Mesodermal cell (in vitro differentiated cells): ENCODE measurements around the gene TFDP1. TPM values are rescaled to one million over a fixed set of nuclear protein-coding genes. Genes with fewer than 3 reads are reported as not detected.
A peak's percentile ranks its signal among the peaks of the same experiment; 100 is the strongest.

Source experiments
- H3K27ac ChIP-seq: 2 replicates; pipeline ENCODE4 v1.7.0; 2013; ENCODE audit warnings: mild to moderate bottlenecking, low read depth, low read length, moderate library complexity; ENCODE audit not compliant: severe bottlenecking
- H3K36me3 ChIP-seq: 2 replicates; pipeline ENCODE4 v1.7.1; 2013; ENCODE audit warnings: mild to moderate bottlenecking, low read length, moderate library complexity; ENCODE audit not compliant: control insufficient read depth, insufficient read depth
- H3K4me1 ChIP-seq: one replicate; pipeline ENCODE4 v1.7.1; 2013; ENCODE audit warnings: mild to moderate bottlenecking, low read length; ENCODE audit not compliant: insufficient read depth, control insufficient read depth, poor library complexity, severe bottlenecking
- H3K4me3 ChIP-seq: 2 replicates; pipeline ENCODE4 v1.7.0; 2013; ENCODE audit warnings: low read length, control low read depth, mild to moderate bottlenecking; ENCODE audit not compliant: insufficient read depth, poor library complexity, severe bottlenecking; ENCODE audit errors: extremely low read depth
- H3K9me3 ChIP-seq: 2 replicates; pipeline ENCODE4 v1.7.1; 2013; ENCODE audit warnings: mild to moderate bottlenecking, low read length, moderate library complexity; ENCODE audit not compliant: control insufficient read depth
- WGBS, 2 experiments: methylation state at CpG; one replicate each; pipeline ENCODE4 v1.1.5; 2013; ENCODE audit warnings: missing lambda C conversion rate in 2 of 2; ENCODE audit not compliant: insufficient coverage in 2 of 2; 5-methylcytosine and 5-hydroxymethylcytosine counted together
- polyA plus RNA-seq, 2 experiments: library from polyadenylated mRNA; stranded (reverse); fragments of 50-300 nt; gene quantifications; one replicate each; pipeline ENCODE4 v1.2.3, GENCODE V29; 2013

TFDP1 gene, protein sequence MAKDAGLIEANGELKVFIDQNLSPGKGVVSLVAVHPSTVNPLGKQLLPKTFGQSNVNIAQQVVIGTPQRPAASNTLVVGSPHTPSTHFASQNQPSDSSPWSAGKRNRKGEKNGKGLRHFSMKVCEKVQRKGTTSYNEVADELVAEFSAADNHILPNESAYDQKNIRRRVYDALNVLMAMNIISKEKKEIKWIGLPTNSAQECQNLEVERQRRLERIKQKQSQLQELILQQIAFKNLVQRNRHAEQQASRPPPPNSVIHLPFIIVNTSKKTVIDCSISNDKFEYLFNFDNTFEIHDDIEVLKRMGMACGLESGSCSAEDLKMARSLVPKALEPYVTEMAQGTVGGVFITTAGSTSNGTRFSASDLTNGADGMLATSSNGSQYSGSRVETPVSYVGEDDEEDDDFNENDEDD
- polyA plus RNA-seq (2013, experiment 1 of 2), result 55.1 TPM
- 52.5 TPM for polyA plus RNA-seq (2013, experiment 2 of 2)

DNA sequence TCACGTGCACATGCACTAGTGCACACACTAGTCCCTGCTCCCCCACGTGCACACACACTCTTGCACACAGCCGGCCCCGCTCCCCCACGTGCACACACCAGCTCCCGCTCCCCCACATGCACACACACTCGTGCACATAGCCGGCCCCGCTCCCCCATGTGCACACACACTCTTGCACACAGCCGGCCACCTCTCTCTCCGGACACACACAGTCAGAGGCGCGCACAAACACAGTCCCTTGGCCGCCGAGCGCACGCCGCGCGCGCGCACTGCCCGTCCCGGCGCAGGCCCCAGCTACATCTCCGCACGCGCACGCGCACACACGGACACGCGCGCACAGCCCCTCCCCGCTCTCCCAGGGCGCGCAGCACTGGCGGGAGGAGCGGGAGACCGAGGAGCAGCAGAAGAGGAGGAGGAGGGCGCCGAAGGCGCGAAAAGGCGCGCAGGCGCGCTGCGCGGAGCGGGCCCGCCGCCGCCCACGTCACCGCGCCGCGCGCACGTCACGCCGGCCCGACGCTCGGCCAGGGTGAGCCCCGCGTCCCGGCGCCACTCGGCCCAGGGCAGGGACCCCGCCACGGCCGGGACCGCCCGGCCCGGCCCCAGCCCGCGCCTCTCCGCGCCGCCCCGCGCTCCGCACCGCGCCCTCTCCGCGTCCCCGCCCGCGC lies at the start of gene TFDP1:
Gene TFDP1, plus strand, starts transcription at position 549 of the 665 bp plus-strand sequence. CDS start 1,085 bp downstream, outside the sequence.
- Histone ChIP-seq H3K9me3 (no peaks in the 10 kb centered on the region), H3K27ac (no peak within 1 kb of the TSS), H3K4me3 (peak within 1 kb of the TSS; percentile 59), H3K4me1 (peaks cover 9% of the 10 kb centered on the region), H3K36me3 (peaks cover 31% of the 10 kb centered on the region)
- 4 to 8% methylated on average over 38 to 85 of the region's 92 CpGs for WGBS, 2 experiments

DNA sequence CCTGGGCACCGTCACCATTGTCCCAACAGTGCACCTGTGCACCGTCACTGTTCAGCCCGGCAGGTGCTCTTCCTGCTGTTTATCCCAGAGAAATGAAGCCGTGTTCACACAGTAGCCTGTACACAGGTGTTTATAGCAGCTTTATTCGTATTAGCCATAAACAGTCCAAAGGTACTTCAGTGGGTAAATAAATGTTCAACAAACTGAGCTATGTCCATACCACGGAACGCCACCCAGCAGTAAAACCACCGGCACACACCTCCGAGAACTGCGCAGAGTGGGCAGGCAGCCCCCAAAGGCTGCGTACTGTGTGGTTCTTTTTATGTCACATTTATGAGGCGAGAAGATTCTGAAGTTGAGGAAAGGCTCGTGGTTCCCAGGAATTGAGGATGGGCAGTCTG lies 49.2 kb upstream of the TFDP1 start:
- H3K9me3 ChIP-seq, result no peaks in the 10 kb centered on the region
- H3K36me3 ChIP-seq, result peaks cover 57% of the 10 kb centered on the region
- no peak overlapping the region for H3K4me3 ChIP-seq
- no peak overlapping the region for H3K27ac ChIP-seq
- 96% methylated on average over 10 to 13 of the region's 13 CpGs for WGBS, 2 experiments
- peaks cover 11% of the 10 kb centered on the region for H3K4me1 ChIP-seq

DNA sequence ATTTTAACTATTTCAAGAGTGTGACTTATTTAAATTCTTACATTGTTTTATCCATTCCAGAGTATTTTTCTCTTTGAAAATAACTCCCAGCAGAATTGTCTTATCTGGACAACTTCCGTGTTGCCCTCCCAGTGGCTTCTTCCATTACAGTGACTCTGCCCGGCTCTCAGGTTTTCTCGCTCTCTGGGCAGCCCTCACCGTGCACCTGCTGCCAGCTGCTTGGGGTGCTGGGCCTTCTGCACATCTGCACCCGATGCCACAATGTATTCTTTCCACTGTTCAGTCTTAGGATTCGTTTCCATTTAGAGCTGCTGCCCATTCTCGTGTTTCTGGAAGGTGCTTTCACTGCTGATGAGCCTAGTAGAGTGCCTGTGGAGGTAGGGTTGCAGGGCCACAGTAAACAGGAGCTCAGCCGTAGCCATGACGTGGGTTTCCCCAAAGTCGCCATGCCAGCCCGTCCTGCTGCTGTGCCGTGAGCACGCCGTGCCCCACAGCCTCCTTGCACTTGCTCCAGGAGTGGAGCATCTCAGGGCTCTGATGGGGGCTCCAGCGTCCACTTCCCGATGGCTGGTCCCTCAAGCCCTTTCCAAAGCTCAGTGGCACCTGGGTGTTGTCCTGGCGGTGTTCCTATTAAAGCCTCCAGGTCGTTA lies 48.0 kb upstream of the TFDP1 start:
- peaks cover 8% of the 10 kb centered on the region for H3K9me3 ChIP-seq
- no peak overlapping the region for H3K4me3 ChIP-seq
- H3K36me3 ChIP-seq, result peaks cover 67% of the 10 kb centered on the region
- peaks cover 8% of the 10 kb centered on the region for H3K4me1 ChIP-seq
- WGBS, 2 experiments, result 95 to 97% methylated on average over 13 to 16 of the region's 18 CpGs
- H3K27ac ChIP-seq, result no peak overlapping the region

DNA sequence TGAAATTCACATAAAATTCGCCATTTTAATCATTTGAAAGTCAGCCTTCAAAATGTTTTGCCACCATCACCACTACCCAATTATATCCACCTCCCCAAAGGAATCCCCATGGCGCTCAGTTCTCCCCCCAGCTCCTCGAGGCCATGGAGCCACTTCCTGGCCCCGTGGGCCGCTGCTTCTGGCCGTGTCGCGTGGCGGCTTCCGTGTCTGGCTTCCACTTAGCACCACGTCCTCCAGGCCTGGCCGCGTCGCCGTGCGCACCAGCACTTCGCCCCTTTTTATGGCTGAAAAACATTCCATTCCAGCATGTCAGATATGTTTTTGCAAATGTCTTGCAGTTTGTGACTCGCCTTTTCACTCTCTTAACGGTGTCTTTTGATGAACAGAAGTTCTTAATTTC lies 47.3 kb upstream of the TFDP1 start:
- Histone ChIP-seq H3K36me3 (peaks cover 65% of the 10 kb centered on the region), H3K4me3 (no peak overlapping the region), H3K4me1 (peaks cover 4% of the 10 kb centered on the region), H3K27ac (no peak overlapping the region), H3K9me3 (peaks cover 8% of the 10 kb centered on the region)
- WGBS, 2 experiments, result 91 to 93% methylated on average over 19 of the region's 19 CpGs

DNA sequence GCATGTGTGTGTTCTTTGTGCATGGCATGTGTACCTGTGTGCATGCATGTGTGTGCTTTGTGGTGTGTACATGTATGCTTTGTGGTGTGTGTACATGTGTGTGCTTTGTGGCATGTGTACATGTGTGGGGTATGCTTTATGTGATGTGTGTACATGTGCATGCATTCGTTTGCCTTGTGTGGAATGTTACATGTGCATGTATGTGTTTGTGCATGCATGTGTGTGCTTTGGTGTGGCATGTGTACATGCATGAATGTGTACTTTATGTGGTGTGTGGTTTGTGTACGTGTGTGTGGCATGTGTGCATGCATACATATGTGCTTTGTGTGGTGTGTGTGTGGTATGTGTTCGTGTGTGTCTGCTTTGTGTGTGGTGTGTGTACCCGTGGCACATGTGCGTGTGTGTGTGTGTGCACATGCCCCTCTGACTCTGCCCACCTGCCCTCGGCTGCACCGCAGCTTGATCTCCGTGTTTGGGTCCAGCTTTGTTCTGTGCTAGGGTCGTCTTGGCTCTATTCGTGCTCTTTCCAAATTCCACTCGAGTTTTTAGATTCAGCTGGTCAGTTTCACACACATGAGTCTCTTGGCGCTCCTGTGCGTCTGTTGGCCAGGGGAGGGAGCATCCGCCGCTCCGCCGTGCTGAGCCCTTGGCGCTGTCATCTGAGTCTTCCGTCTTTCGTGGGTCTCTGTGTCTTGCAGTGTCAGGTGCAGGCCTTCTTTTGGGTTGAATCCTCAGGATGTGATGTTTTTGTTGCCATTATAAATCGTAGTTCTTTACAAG lies 46.5 kb upstream of the TFDP1 start:
- WGBS, 2 experiments, result 91 to 97% methylated on average over 20 to 21 of the region's 21 CpGs
- Histone ChIP-seq H3K4me3 (no peak overlapping the region), H3K36me3 (peaks cover 71% of the 10 kb centered on the region)

DNA sequence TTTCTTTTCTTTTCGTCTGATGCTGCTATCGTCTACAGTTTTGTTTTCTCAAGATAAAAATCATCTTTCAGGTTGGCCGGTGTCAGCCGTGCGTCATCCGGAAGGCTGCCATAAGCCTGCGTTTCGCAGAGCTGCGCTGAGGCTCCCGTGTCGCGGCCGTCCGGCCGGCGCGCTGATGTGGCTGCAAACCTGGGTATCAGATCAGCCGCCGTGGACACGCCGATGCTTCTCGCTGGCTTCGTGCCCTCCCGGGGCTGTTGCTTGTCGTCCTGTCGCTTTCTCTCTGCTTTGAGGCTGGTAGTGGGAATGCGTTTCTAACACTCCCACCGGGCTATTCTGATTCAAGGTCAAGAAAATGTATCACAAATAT lies 45.9 kb upstream of the TFDP1 start:
- Histone ChIP-seq H3K9me3 (peaks cover 8% of the 10 kb centered on the region), H3K36me3 (peaks cover 65% of the 10 kb centered on the region), H3K27ac (no peak overlapping the region), H3K4me3 (no peak overlapping the region), H3K4me1 (no peaks in the 10 kb centered on the region)
- 94 to 96% methylated on average over 24 to 25 of the region's 28 CpGs for WGBS, 2 experiments

More for the DNA sequence above, 46.5 kb upstream of the TFDP1 start:
- Histone ChIP-seq H3K4me1 (no peaks in the 10 kb centered on the region), H3K9me3 (peaks cover 8% of the 10 kb centered on the region), H3K27ac (no peak overlapping the region)

DNA sequence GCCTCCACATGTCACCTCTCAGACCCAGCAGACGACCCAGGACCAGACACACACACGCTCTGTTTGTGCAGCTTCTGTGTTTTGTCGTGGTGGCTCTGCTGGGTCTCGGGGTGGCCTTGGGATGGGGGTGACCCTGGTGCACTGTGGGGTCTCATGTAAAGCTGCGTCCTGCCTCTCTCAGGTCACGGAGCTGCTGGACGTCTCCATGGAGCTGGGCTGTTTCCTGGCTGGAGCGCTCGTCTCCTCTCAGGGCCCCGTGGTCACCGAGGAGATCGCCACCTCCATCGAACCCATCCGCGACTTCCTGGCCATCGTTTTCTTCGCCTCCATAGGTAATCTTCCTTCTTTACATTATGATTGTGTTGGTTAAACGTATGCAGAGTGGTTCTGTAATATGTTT lies 45.4 kb upstream of the TFDP1 start:
- peaks cover 8% of the 10 kb centered on the region for H3K9me3 ChIP-seq
- no peak overlapping the region for H3K4me3 ChIP-seq
- 93 to 100% methylated on average over 11 to 14 of the region's 18 CpGs for WGBS, 2 experiments
- no peak overlapping the region for H3K27ac ChIP-seq
- H3K36me3 ChIP-seq, result peaks cover 66% of the 10 kb centered on the region
- peaks cover 1% of the 10 kb centered on the region for H3K4me1 ChIP-seq

DNA sequence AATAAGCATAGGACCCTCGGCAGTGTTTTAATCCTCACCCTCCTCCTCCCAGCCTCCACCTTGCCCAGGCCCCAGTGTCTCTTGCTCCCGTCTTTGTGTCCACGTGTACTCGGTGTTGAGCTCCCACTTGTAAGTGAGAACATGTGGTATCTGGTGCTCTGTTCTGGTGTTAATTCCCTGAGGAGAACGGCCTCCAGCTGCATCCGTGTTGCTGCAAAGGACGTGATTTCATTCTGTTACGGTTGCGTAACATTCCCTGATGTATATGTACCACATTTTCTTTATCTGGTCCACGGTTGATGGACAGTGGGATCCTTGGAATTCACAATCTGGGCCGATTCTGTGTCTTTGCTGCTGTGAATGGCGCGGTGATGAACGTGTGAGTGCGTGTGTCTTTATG lies 44.7 kb upstream of the TFDP1 start:
- Histone ChIP-seq H3K36me3 (peaks cover 69% of the 10 kb centered on the region), H3K4me3 (no peak overlapping the region), H3K9me3 (peaks cover 8% of the 10 kb centered on the region), H3K27ac (no peak overlapping the region), H3K4me1 (peaks cover 7% of the 10 kb centered on the region)
- WGBS, 2 experiments, result 94 to 97% methylated on average over 11 of the region's 15 CpGs

DNA sequence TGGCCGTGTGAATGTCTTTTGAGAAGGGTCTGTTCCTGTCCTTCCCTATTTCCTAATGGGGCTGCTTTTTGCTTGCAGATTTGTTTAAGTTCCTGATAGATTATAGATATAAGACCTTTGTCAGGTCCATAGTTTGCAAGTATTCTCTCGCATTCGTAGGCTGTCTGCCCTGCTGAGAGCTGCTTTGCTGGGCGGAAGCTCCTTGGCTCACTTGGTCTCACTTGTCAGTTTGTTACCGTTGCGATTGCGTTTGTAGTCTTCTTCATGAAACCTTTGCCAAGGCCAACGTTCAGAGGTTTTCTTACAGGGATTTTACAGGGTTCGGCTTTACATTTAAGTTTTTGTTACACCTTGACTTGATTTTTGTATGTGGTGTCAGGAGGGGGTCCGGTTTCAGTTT lies 44.0 kb upstream of the TFDP1 start:
- Histone ChIP-seq H3K4me3 (no peak overlapping the region), H3K4me1 (peaks cover 14% of the 10 kb centered on the region), H3K9me3 (peaks cover 8% of the 10 kb centered on the region), H3K36me3 (peaks cover 73% of the 10 kb centered on the region), H3K27ac (no peak overlapping the region)
- 88 to 92% methylated on average over 9 to 10 of the region's 10 CpGs for WGBS, 2 experiments

DNA sequence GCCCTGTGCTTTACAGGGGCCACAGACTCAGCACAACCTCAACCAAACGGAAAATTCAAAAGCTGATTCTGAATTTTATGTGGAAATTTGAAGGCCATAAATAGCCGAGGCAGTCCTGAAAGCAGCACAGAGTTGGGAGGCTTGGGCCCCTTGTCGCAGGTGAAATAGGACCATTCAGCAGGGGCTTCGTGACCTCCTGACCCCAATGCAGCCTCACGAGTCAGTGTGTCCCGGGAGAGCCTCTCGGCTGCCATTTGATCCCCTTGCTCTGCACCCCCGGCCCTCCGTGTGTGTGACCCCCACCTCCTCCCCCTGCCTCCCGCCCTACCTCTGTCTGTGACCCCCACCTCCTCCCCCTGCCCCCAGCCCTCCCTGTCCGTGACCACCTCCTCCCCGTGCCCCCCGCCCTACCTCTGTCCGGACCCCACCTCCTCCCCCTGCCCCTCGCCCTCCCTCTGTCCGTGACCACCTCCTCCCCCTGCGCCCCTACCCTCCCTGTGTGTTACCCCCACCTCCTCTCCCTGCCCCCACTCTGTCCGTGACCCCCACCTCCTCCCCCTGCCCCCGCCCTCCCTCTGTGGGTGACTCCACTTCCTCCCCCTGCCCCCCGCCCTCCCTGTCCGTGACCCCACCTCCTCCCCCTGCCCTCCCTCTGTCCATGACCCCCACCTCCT lies 41.7 kb upstream of the TFDP1 start:
- H3K4me1 ChIP-seq, result peaks cover 23% of the 10 kb centered on the region
- peaks cover 8% of the 10 kb centered on the region for H3K9me3 ChIP-seq
- no peak overlapping the region for H3K27ac ChIP-seq
- H3K4me3 ChIP-seq, result no peak overlapping the region
- peaks cover 67% of the 10 kb centered on the region for H3K36me3 ChIP-seq
- WGBS, 2 experiments, result 73 to 94% methylated on average over 4 to 6 of the region's 21 CpGs
